Stimulated activated CD8-positive, alpha-beta memory T cell treated with anti-CD3 and anti-CD28 coated beads, Interleukin-7, amount 100 ng/mL, for 24 hours (primary cell): ENCODE results near the gene RPL28.
"Not testable (repeated sequence)": the region's sequence is repeated elsewhere in the genome, so short reads cannot be mapped to it uniquely, and the experiment has no call there.

Source experiments
- DNase-seq: peaks from one replicate; pipeline ENCODE4 v3.0.0-alpha.2; 2020; ENCODE audit warnings: low read depth

Gene RPL28

DNA sequence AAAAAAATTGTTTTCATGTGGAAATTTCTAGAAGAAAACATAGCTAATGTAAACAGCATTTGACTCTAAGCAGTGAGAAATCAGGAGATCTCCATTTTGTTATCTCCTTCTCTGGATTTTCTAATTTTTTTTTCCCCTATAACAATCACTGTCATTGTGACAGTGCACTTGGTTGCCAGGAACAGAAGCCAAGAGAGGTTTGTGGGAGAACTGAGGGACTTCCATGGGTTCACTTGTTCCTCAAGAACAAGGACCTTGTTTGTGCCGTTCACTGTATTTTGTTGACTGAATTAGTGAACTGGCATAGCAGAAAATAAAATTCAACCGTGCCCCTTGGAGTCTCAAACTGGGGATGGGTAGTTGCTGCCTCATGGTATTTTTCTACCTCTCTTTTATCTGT lies 40.3 kb downstream of the RPL28 start:
- no peak for DNase-seq

DNA sequence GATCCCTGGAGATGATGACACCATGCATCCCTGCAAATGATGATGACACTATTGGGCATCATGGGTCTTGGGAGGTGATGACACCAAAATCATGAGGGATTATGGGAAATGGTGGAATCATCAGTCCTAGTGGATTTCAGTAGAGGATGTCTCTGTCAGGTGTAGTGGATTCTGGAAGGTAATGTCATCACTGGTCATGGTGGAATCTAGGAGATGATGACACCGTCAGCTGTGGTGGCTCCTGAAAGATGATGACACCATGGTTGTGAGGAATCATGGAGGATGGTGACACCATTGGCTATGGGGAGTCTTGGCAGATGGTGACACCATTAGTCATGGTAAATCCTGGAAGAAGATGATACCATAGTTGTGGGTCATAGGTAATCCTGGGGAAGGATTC lies 45.5 kb downstream of the RPL28 start:
- DNase-seq = no peak

DNA sequence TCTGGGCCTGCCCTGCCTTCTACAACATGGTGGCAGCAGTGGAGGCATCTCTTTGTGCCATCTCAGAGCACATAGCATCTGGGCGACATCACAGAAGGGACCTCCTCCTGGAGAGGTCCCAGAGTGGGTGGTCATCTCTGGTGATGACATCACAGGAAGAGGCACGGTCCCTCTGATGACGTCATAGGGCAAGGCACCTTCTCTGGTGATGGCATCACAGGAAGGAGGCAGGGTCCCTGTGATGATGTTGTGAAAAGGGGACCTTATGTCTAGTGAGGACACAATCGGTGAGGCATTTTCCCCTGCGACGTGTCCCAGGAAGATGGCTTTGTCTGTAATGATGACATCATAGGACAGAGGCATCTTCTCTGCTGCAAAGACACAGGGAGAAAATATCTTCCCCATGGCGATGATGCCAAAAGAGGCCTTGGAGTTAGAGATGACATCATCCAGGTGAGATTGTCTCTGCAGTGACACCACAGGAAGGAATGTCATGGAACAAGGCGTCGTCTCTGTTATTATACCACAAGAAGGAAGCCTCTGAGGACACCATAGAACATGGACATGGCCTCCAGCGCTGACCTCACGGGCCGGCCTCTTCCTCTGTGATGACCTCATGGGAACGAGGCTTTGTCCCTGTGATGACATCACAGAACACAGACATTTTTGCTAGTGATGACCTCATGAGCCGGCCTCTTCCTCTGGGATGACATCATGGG lies 46.7 kb downstream of the RPL28 start:
- DNase-seq = no peak

DNA sequence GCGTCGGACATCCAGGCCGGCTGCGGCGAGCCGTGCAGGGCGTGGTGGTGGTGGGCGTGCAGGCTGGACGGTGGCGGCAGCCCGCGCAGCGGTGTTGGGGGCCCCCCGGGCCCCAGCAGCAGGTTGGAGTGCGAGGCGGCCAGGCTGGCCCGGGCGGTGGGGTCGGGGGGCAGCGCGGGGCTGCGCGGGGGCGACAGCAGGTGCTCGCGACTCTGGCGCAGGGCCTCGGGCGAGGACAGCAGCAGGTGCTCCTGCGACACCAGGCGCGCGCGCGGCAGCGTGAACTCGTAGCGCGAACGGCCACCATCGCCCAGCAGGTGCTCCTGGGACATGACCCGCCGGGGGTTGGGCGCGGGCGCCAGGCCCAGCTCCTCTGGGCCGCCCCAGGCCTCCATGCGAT lies 47.6 kb downstream of the RPL28 start:
- no peak for DNase-seq

DNA sequence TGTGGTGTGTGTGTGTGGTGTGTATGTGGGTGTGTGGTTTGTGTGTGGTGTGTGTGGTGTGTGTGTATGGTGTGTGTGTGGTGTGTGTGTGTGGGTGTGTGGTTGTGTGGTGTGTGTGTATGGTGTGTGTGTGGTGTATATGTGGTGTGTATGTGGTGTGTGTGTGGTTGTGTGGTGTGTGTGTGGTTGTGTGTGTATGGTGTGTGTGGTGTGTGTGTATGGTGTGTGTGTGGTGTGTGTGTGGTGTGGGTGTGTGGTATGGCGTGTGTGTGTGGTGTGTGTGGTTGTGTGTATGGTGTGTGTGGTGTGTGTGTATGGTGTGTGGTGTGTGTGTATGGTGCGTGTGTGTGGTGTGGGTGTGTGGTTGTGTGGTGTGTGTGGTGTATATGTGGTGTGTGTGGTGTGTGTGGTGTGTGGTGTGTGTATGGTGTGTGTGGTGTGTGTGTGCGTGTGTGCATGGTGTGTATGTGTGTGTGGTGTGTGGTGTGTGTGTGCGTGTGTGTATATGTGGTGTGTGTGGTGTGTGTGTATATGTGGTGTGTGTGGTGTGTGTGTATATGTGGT lies 48.7 kb downstream of the RPL28 start:
- DNase-seq = no peak

DNA sequence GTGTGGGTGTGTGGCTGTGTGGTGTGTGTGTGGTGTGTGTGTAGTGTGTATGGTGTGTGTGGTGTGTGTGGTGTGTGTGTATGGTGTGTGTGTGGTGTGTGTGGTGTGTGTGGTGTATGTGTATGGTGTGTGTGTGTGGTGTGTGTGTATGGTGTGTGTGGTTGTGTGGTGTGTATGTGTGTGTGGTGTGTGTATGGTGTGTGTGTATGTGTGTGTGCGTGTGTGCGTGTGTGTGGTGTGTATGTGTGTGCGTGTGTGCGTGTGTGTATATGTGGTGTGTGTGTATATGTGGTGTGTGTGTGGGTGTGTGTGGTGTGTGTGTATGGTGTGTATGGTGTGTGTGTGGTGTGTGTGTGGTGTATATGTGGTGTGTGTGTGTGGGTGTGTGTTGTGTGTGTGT lies 49.3 kb downstream of the RPL28 start:
- DNase-seq = no peak

DNA sequence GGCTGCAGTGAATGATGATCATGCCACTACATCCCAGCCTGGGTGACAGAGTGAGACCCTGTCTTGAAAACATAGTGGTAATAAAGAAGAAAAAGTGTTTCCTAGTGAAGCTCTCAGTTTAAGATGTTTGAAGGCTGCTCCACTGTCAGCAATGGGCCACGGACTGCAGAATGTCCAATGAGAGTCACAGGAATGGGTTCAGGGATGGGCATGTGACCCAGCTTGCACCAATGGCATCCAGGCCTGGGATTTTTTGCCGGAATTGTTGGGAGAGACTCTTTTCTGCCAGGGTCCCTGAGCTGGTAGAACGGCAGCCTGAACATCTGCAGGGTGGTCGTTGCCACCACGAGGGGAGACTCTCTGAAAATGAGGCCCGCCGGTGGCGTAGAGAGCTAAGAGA lies 51.1 kb downstream of the RPL28 start:
- DNase-seq = no peak

DNA sequence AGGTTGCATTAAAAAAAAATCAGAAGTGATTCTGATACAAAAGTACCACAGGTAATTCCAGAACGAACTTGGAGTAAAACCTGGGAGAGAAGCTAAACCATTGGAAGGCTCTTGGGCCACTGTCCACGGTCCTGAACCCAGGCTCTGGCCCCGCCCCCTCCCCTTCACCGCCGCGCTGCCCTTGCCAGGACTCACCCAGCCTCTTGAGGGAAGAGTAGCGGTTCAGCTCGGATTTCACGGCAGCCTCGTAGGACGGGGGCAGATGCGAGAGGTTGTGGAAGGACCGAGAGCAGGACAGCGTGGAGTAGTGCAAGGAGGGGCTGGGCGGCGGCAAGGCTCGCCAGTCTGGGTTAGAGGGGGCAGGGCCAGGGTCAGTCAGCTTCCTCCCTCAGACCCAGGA lies 51.7 kb downstream of the RPL28 start:
- DNase-seq = no peak

DNA sequence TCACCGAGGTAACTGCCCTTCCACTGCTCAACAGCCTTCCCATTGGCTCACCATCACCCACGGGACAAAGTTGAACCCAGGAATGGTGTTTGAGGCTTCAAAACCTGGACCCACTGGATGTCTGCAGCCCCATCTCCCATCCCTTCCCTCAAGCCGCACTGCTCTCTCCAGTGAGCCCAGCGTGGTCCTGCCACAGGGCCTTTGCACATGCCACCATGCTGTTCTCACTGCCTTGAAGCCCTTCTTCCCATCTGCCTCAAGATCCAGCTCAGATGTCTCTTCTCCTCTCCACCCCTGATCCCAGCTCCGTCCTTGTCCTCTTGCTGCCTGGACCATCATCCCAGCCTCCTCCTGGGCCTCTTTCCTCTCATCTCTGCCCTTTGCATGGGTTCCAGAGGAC lies 53.3 kb downstream of the RPL28 start:
- no peak for DNase-seq

DNA sequence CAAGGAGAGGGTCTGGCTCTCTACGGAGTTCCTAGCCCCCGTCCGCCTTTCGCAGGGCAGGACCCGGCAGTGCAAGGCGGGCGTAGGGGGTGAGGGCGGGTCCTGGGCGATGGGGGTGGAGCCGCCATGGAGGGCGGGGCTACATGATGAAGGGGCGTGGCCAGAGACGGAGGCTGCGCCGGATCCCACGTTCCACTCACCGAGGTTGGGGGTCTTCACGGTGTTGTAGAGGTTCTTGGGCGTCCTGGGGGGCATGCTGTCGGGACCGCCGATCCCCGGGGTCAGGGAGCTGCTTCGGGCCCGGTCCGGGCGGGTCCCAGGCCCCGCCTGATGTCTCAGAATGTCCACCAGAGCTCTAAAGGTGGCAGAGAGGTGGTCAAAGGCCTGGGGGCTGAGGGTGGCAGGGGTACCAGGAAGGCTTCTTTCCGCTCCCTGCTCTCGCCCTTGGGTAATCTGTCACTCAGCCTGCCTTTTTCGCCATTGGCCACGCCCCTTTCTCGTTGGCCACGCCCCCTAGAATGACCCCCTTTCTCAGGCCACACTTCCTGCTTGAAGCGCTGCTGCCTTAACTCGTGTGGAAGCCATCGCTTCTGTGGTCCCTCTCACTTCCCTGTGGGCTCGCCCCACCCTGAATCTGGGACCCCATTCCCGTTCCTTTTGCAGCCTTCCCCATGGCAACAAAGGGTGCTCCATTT lies 54.8 kb downstream of the RPL28 start:
- no peak for DNase-seq

DNA sequence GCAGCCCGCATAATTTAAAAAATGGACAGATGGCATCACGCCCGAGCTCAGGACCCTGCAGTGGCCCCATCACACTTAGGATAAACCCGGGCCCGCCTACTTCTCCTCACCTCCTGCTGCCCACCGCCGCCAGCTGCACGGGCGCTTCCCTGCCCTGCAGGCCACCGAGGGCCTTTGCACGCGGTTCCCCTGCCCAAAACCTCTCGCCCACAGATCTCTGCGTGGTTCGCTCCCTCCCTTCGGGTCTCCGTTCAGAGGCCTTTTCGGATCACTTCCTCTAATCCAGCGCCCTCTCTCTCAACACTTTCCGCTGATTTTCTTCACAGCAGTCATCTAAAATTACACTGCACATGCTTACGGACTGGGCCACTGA lies 55.6 kb downstream of the RPL28 start:
- no peak for DNase-seq

DNA sequence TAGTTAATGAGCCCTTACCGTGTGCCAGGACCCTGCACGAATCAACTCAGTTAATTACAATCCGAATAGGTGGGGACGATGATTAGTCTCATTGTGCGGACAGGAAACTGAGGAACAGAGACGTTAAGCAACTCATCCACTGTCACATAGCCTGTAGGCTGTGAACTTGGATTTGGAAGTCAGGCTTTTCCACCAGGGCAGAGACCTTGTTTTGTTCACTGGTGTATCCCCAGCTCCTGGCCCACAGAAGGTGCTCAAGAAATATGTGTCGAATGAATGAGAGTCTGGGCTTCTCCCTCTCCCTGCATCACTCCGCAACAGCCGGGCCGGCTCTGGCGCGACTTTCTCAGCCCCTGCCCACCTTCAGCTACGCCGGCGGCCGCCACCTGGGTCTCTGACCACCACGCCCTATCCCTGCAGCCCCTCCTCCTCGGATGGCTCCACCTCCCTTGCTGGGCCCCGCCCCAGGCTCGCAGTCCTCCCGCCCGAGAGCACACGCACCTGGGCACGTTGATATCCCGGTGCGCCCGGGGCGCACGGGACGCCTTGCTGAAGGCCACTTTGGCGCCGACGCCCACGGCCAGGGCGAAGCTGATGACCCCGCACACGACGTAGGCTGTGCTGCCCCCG lies 56.1 kb downstream of the RPL28 start:
- DNase-seq = no peak

DNA sequence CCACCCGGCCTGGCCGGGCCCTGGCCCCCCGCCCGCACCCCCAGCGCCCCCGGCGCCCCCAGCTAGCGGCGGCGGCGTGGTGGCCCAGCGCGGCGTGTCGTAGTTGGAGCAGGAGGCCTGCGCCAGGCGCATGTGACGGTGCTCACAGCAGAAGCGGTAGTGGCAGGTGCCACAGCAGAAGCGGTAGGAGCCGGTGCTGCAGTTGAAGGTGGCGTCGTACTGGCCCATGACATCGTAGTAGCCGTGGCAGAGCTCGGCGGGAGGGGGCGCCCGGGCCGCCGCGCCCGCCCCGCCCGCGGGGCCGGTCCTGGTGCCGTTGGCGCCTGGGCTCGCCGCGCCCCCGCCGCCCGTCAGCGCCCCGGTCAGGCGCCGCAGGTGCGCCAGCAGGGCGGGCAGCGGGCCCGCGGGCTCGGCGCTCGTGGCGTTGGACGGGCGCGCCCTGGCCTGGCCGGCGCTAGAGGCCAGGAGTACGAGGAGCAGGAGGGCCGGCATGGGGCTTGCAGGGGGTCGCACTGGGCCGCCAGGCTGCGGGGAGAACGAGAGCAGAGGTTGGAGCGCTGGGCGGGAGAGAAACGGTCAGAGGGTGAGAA lies 56.7 kb downstream of the RPL28 start:
- DNase-seq = no peak

DNA sequence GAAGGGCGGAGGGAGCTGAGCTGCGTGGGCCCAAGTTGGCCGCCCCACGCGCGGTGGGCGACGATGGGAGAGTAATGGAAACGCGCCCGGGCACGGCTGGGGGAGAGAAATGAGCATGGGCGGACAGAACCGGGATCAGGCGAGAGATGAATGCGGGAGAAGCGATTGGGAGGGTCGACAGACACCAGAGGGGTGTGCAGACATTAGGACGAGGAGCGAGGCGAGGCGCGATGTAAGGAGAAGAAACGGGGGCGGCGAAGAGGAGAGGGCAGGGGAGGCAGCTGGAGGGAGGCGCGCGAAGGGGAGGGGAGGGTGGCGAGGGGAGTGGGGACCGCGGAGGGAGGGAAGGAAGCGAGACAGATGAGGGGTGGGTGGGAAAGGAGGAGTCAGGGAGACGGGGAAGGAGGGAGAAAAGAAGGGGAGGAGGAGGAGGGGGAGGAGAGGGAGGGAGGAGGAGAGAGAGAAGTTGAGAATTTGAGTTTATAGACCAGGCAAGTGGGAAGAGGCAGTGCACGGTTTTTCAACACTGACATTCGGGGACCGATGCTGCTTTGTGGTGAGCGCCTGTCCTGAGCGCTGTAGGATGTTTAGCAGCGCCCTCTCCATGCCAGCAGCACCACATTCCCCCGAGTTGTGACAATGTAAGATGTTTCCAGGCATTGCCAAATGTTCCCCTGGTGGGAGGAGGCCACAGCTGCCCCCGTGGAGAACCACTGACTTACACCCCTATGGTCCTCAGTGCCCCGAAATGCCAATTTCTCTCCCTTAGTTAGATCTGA lies 57.5 kb downstream of the RPL28 start, which contains the start of gene SHISA7:
SHISA7 (minus strand) TSS at position 256 of the 779 bp plus-strand sequence. CDS start 437 bp downstream, outside the sequence.
- no peak for DNase-seq

DNA sequence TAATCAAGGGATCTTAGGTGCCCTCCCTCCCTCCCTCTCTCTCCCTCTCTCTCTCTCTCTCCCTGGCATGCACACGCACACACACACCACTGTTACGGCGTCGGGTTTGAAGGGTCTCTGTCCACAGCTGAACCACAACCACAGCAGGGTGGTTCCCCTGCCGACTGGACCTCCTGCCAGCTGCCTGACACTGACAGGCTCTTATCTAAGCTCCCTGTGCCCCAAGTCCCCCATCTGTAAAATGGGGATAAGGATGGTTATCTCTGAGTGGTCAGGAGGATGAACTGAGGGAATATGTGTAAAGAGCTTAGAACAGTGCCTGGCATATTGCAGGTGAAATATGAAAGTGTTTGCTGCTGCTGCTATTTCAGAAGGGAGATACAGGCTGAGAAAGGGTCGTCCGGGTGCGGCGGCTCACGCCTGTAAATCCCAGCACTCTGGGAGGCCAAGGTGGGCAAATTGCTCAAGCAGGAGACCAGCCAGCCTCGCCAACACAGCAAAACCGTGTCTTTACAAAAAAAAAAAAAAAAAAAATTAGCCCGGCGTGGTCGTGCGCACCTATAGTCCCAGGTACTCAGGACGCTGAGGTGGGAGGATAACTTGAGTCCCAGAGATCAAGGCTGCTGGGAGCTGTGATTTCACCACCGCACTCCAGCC lies 58.2 kb downstream of the RPL28 start:
- no peak for DNase-seq

DNA sequence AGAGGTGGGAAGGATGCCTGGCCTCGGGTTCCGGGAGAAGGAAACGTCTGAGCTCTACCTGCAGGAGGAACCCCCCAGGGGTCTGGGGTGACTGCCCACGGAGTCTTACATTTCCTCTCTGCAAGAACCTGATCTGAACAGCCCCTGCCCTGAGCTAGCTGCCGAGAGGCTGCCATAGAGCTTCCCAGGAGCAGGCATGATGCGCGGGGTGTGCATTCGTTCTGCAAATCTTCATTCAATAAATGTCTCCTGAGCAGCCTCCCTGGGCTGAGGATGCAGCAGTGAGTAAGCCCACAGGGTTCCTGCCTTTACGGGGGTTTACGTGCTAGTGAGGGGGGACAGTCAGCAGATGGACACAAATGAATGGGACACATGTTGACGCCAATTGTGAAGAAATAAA lies 58.9 kb downstream of the RPL28 start:
- no peak for DNase-seq

DNA sequence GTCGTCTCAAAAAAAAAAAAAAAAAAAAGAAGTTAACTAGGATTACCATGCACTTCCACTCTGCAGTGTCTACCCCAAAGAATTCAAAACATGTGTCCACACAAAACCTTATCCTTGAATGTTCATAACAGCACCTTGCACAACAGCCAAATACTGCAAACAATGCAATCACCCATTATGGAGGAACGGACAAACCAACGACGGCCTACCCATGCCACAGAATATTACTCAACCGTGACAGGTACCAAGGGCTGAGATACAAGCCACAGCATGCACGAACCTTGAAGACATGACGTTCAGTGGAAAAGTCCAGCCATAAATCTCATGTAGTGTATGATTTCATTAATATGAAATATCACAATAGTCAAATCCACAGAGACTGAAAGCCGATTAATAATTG lies 60.3 kb downstream of the RPL28 start:
- no peak for DNase-seq

DNA sequence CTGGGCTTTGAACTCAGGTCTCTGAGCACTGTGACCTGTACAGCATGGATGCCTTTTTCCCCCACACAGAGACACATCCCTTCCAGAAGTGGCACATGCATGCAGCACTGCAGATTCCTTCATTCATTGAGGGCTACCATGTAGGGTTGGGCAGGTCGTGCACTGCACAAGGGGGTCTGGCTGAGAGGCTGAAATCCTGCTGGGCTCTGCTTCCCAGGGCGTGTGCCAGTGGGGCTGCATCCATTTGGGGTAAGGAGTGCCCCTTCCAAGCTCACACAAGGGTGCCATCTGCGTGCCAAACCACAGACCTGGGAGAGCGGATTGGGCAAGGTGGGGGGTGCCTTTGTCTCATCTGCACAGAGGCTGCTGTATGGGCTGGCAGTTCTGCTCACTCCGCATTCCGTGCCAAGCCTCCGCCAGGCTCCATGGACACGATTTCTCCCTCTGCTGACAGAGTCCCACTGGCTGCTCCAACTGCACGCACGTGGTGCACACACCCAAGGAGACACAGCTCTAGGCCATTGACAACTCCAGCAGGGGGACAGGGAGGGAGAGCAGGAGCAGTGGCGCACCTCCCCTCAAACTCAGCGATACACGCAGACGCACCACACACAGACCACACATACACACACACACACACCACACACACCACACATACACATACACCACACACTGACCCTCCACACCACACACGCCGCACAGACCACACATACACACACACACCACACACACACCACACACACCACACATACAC lies 61.9 kb downstream of the RPL28 start:
- DNase-seq = no peak

DNA sequence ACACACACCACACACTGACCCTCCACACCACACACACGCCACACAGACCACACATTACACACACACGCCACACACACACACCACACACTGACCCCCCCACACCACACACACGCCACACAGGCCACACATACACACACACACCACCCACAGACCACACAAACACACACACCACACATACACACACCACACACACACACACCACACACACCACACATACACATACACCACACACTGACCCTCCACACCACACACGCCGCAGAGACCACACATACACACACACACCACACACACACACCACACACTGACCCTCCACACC lies 62.4 kb downstream of the RPL28 start:
- not testable (repeated sequence) for DNase-seq

DNA sequence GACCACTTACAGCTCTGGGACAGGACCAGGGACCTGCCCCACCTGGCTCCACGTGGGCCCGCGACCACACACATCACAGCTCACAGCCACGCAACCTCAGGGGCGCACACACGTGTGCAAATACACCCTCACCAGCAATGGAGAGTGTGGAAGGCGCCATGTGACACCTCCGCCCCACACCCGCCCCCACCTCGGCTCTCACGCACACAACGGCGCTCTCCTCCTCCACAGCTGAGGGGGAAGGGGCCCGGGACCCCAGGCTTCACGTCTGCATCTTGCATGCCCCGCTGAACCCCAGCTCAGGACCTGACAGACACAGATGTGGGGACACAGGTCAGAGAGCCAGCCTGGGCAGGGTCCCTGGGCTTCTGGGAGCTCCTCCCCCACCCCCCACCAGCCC lies 63.7 kb downstream of the RPL28 start:
- no peak for DNase-seq
